Stimulated activated CD4-positive, alpha-beta T cell treated with anti-CD3 and anti-CD28 coated beads, Interleukin-4, amount 100 ng/mL, for 4 hours (primary cell): Measurements from ENCODE around the gene MRAS.
"Not testable (repeated sequence)": the region's sequence is repeated elsewhere in the genome, so short reads cannot be mapped to it uniquely, and the experiment has no call there.

Source experiments
- DNase-seq, 2 experiments: peaks; one replicate each; pipeline ENCODE4 v3.0.0-alpha.2; 2020

MRAS gene

DNA sequence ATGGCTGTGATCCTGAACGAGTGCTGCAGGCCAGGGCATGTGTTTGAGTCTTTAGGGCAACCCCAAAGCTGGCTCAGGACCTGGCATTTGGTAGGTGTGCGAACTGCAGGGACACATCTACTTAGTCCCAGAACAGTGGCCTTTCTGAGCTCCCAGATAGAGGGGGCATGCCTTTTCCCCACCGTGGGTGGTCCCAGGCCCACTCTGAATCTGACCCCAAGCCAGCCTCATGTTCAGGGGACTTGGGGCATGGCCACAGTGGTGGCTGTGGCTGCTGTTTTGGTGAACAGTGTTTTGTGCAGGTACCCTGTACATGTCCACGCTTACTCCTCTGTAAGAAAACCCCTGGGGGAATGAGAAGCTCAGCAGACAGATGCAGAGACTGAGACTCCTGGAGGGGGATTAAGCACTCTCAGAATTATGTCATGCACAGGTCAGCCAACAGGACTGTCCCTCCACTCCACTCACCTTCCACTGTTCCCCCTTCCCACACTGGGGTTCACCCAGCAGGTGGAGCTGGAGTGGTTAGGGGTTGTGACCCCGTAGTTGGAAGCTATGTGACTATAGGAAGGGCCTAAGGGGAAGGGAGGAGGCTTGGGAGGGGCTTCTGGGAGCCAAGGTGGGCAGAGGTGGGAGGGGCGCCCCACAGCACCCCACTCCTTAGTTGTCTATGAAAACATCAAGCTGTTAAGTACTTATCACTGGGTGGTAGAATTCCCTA, 102.5 kb downstream of the MRAS start:
- DNase-seq: no peak

DNA sequence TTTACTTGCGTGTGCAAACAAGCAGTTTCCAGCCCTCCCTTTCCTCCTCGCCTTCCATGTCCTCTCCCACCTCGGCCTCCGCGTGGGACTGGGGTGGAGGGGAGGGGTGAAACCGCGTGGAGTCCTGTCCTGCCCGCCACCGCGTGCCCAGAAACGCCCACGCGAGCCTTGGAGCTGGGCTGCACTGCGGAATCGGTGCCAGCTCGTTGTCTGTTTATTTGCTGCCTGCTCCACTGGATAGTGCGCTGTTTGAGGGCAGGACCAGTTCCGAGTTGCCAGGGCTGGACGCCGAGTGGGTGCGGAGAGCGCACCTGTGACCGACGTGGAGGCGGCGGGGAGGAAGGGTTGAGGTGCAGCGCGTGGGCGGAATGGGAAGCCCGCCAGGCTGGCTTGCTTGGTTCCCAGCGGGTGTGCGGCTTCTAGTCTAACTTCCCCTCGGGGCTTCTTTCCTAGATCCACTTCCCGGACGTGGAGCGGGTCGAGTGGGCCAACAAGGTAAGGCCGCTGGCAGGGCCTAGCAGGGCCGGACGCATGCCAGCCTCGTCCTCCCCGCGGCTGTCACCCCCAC, 103.3 kb downstream of the MRAS start:
- no peak for DNase-seq

DNA sequence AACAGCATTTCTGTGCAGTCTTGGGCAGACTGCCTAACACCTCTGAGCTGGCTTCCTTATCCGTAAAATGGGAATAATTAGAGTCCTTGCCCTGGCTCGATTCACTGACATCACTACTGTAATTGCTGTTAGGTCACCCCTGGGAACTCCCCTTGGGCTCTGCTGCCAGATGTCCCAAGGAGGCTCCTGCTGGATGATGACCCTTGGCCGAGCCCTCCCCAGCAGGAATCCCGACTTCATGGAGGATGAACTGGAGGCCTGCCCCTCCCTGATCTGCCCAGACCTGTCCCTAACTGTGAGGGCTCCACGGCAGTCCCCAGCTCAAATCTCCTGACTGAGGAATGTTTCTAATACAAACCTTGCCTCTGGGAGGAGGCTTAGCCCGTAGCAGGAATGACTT, 104.1 kb downstream of the MRAS start:
- DNase-seq: no peak

DNA sequence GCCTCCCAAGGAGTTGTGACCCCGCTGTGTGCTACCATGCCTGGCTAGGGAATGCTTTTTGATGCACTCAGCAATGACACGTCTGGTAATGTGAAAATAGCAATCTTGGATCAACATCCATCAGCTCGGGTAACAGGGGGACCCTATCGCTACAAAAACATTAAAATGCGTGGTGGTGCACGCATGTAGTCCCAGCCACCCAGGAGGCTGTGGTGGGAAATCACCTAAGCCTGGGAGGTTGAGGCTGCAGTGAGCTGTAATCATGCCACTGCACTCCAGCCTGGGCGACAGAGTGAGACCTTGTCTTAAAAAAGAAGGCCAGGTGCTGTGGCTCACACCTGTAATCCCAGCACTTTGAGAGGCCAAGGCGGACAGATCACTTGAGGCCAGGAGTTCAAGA, 105.6 kb downstream of the MRAS start:
- DNase-seq: not testable (repeated sequence)
